DMS53 treated with DMSO at 0.1 percent for 48 hours (cell line): ENCODE data around the gene CPLANE1.
"Not testable (repeated sequence)": the region's sequence is repeated elsewhere in the genome, so short reads cannot be mapped to it uniquely, and the experiment has no call there.

Experiments
- DNase-seq: peaks from one replicate; lab custom pipeline; 2025; ENCODE audit not compliant: unreplicated experiment; lab: John Stamatoyannopoulos, UW

Gene CPLANE1

DNA sequence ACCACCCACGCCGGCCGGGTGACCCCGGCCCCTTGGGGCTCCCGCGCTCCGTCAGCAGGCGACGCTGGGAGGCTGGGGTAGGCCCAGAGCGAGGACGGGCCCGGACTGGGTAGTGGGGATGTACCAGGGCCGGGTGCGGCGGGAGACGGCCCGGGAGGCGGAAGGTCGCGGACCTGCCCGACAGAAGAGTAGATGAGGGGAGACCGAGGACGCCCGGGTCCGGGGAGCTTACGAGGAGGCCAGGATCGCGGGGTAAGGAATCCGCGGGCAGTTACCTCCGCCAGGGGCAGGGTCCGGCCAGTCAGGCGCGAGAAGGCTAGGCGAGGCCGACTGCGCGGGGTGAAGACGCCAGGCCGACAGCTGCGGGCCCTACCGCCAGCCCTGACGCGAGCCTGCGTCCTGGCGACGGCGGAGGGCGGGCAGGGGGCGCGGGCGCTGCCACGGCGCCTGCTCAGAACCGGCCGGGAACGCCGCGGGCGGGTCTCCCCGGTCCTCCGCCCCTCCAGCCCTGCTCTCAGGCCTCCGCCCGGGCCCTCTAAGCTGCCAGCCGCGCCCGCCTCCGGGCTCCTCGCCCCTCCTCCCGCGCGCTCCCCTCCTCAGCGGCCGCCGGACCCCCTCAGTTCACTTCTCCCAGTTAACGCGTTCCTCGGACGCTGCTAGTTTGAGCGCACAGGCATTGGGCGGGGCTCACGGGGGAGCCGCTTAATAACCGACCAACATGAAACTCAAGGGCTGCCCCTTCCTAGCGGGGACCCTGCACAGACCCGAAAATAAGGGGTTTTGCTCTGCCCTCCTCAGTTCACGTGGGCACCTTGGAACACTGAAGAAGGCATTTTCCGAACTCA, at the start of gene CPLANE1:
Gene CPLANE1 (minus strand): TSS at position 407 of the 845 bp plus-strand sequence. CDS start 1,678 bp downstream, outside the sequence.
- DNase-seq: peak; percentile 24

DNA sequence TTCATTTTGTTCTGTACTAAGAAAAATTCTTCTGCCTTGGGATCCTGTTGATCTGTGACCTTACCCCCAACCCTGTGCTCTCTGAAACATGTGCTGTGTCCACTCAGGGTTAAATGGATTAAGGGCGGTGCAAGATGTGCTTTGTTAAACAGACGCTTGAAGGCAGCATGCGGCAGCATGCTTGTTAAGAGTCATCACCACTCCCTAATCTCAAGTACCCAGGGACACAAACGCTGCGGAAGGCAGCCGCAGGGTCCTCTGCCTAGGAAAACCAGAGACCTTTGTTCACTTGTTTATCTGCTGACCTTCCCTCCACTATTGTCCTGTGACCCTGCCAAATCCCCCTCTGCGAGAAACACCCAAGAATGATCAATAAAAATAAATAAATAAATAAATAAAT, 47.1 kb upstream of the CPLANE1 start:
- DNase-seq: not testable (repeated sequence)

DNA sequence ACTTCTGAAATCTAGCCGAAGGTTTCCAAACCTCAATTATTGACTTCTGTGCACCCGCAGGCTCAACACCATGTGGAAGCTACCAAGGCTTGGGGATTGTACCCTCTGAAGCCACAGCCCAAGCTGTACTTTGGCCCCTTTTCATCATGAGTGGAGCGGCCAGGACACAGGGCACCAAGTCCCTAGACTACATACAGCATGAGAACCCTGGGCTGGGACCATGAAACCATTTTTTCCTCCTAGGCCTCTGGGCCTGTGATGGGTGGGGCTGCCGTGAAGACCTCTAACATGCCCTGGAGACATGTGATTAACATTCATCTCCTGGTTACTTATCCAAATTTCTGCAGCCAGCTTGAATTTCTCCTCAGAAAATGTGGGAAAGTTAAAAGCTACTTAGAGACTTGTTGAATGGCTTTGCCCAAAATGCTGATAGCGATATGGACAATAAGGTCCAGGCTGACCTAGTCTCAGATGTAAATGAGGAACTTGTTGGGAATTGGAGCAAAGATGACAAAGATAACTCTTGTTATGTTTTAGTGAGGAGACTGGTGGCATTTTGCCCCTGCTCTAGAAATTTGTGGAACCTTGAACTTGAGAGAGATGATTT, 34.1 kb upstream of the CPLANE1 start:
- no peak for DNase-seq

DNA sequence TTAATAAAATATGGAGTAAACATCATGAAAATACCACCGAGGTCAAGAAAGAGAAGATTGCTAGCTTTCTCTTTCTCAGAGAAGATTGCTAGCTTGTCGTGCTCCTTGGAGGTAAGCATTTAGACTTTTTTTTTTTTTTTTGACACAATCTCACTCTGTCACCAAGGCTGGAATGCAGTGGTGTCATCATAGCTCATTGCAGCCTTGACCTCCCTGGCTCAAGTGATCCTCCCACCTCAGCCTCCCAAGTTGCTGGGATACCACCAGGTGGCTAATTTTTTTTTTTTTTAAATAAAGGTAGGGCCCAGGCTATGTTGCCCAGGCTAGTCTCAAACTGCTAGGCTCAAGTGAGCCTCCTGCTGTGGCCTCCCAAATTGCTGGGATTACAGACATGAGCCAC, 26.3 kb upstream of the CPLANE1 start:
- no peak for DNase-seq

DNA sequence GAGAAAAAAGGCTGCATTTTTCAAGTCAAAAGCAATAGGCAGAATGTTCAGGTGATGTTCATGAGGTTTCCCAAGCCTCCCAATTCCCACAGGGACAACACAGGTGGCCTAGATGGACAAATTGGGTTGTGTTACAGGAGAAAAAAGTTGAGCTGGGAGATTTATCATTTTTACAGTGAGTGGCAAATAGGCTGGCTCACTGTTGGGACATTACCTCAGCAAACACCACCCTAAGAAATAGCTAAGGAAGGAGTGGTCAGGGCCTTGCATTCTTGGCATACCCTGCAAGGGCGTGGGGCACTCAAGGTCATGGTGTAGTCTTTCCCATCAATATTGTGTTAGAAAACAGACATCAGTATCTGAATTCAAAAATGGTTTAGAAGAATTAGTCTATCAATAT, 23.3 kb upstream of the CPLANE1 start:
- DNase-seq: no peak

DNA sequence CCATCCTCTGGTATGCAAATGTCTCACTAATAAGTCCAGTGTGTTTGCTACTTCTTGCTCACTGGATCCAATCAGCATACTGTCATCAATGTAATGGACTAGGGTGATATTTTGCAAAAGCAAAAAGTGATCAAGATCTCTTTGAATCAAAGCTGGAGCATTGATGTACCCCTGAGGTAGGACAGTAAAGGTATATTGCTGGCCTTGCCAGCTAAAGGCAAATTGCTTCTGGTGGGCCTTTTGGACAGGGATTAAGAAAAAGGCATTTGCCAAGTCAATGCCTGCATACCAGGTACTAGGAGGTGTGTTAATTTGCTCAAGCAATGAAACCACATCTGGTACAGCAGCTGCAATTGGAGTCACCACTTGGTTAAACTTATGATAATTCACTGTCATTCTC, 18.9 kb upstream of the CPLANE1 start:
- not testable (repeated sequence) for DNase-seq

DNA sequence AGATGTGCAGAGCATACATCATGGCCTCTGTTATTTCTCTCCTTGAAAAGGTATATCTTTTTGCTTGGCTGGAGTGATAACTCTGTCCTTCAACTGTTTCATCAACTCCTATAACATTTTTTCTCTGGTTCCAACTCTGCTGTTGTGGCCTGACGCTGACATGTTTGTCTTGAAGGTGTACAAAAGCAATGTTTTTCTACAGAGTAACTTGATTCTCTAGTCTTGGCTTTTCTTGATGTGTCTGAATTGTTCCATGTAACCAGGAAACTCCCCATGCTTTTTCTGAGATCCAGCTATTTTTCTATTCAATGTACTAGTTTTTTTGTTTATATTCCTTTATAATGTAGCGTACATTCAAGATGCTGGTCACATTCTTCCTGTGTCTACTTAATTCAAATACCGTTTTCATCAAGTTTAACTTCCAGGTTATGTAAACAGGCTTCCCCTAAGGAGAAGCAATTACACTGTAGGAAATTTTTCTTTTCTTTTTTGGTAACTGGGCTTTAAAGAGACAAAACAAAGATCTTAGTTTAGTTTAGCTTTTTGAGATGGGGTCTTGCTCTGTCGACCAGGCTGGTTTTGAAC, 6.7 kb upstream of the CPLANE1 start:
- no peak for DNase-seq

DNA sequence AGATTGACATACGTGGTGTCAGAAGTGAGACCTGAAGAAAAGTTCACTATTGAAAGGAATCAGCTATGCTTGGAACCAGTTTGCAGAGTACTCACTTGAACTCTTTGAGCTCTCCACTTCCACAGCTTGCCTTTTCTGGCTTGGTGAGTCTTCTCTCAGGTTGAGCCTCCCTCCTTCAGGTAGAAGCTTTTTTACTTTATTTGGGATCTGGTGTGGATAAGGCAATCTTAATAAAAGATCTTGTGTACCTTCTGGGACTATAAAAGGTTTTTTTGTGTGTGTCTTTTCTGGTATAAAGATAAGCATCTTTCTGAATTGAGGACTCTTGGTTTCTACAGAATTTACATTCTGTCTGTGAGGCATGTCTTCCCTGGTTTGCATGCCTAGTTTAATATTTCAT, 5.4 kb upstream of the CPLANE1 start:
- DNase-seq: no peak

DNA sequence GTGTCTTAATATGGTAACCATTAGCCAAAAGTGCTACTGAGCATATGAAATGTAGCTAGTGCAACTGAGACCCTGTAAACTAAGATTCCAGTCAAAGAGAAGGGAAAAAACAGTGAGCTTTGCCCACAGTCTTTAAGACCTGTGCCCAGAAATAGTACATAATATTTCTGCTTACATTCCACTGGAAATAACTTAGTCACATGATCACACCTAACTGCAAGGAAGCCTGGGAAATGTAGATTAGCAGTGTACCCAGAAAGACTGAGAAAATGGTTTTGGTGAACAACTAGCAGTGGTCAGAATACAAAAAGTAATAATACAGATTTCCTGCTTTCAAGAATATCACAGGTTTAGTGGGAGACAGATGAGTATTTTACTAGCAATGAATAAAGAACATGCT, 2.5 kb upstream of the CPLANE1 start:
- DNase-seq: no peak

DNA sequence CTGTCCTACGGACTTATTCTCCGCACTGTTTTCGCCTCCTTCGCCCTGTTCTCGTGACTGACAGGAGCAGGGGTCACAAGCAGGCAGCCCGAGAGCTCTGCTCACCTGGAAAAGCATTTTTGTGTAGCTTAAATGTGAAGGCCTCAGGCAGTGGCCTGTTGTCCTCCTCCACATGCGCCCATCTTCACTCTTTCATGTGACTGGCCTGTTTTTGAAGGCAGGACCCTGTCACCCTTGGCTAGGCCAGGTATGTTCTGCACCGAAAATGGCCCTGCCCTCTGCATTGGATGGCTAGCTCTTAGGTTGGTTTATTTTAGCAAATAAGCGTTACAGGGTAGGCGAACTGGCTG, 614 bp upstream of the CPLANE1 start:
- DNase-seq: no peak

DNA sequence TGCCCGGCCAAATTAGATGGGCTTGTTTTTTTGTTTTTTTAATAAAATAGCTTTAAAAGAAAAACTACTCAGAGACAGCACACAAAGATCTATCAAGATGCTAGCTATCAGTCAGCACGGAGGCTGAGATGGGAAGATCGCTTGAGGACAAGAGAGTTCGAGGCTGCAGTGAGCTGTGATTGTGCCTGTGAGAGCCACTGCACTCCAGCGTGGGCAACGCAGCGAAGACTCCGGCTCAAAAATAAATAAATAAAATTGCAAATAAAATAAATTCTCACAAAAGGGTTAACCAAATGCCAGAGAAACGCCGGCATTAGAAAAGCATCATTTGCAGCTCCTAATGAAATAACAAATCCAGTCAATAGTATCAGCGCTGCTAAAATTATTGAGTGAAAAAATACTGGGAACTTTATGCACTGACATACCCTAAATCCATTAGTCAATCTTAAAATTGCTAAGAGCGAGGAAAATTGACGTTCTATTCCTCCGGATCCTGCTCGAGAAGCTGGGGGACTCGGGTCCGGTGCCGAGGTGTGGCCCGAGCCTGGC, 681 bp downstream of the CPLANE1 start:
- no peak for DNase-seq

DNA sequence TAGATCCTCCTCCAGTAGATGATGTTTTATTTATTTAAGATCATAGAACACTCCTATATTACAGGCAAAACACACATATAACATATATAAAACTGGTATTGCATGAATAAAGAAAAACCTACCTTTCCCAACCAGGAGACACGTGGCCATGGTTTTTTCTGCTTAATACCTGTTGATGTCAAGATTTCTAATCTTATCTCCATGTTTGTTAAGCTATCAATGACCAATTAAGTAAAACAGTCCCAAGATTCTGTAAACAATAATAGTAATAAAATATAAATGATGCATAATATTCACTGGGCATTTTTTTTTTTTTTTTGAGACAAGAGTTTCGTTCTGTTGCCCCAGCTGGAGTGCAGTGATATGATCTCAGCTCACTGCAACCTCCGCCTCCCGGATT, 1.7 kb downstream of the CPLANE1 start:
- no peak for DNase-seq

DNA sequence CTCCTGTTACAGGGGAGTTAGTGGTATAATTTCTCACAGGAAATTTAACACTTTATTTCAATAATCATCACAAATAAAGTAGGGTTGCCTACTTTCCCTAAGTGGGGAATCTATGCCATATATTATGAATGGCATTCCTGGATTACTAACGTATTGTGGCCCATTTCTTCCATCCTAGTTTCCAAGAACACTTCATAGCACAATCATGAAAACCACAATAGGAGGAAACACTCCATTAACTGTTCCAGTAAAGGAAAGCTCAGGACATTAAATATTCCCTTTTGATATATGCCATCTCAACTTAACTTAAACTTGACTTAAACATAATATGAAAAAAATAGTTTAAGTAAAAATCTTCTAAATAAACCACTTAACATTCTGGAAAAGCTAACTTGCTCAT, 2.1 kb downstream of the CPLANE1 start:
- no peak for DNase-seq

DNA sequence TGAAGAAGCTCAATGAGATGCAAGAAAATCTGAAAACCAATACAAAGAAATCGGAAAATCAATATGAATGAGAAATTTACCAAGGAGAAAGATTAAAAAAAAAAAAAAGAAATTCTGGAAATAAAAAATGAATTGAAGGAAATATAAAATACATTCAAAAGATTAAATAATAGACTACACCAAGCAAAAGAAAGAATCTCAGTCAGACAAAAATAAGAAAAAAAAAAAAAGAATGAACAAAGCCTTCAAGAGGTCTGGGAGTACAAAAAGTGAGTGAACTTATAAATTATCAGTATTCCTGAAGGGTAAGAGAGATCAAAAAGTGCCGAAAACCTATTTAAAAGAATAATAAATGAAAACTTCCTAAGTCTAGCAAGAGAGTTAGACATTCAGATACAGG, 14.9 kb downstream of the CPLANE1 start:
- DNase-seq: no peak

DNA sequence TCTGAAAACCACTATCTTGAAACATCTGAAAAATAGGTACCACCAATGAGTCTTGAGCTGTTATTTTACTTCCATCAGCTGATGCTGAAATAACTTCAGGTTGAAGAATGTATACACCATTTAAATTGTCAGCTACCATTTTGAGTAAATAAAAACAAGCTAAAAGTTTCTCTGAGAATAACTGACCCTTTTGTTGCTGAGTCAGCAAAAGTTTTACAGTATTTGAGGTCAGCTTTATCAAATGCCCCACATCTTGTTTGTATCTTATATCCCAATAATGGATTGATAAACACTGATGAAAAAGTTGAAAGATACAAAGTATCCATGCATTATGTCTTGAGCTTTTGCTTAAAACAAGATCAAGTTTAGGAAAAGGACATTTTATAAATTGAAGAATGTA, 22.8 kb downstream of the CPLANE1 start:
- no peak for DNase-seq

DNA sequence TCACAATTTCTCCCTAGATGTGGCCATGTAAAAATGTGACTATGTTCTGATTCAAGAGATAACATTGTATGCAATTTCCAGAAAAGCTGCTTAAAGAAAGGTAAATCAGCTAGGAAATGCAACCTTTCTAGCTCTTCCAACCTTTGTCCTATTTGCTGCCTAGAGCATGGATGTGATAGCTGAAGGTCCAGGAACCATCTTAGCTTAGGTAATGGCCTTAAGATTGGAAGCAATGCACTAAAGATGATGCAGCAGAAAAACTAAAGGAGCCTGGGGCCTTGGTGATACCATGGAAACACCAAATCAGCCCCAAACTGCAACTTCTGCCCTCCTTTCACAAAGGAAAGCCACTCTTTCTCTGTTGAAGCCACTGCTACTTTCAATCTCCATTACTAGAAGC, 27.0 kb downstream of the CPLANE1 start:
- no peak for DNase-seq

DNA sequence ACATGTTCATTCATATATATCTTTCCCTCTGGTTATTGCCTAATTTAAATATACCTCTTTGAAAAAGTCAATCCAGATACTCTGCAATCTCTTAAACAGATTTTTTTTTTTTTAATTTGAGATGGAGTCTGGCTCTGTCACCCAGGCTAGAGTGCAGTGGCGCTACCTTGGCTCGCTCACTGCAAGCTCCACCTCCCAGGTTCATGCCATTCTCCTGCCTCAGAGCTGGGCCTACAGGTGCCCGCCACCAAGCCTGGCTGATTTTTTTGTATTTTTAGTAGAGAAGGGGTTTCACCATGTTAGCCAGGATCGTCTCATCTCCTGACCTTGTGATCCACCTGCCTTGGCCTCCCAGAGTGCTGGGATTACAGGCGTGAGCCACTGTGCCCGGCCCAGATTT, 28.8 kb downstream of the CPLANE1 start:
- not testable (repeated sequence) for DNase-seq

DNA sequence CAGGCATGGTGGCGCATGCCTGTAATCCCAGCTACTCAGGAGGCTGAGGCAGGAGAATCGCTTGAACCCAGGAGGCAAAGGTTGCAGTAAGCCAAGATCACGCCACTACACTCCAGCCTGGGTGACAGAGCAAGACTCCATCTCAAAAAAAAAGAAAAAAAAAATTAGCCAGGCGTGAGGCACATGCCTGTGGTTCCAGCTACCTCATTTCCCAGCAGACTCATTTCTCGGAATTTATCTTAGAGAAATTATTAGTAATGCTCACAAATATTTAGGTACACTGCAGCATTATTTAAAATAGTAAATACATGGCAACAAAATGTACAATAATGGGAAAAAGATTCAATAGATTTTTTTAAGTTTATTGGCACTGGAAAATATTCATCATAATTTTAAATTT, 29.8 kb downstream of the CPLANE1 start:
- DNase-seq: not testable (repeated sequence)

DNA sequence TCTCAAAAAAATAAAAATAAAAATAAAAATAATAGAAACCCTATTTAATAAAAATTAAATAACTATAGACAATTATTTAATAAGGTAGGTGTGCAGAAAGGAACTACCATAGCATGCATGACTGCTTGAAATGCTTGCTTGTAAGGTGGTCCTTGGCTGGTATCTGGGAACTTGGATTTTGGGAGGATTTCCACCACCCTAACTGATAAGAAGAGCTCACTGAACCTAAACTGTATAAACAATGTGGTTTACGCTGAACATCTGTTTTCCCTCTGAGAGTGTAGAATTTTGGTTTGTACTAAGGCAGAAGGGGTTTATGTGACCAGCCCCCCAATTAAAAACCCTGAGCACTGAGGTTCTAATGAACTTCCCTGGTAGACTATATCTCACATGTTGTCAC, 31.2 kb downstream of the CPLANE1 start:
- DNase-seq: no peak

DNA sequence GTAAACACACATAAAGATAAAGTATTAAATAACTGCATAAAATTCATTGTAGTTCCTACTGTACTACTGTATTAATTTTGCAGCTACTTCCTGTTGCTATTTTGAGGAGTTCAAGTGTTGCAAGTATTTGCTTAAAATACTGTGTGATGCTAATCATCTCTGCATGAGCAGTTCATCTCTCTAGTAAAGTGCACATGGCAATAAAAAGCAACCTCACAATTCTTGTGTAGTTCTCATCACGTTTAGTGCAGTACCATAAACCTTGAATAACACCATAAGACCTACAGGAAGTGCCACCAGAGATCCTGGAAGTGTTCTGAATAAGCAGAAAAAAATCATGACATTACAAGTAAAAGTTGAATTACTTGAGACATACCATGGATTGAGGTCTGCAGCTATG, 34.6 kb downstream of the CPLANE1 start:
- peak; percentile 19 for DNase-seq

DNA sequence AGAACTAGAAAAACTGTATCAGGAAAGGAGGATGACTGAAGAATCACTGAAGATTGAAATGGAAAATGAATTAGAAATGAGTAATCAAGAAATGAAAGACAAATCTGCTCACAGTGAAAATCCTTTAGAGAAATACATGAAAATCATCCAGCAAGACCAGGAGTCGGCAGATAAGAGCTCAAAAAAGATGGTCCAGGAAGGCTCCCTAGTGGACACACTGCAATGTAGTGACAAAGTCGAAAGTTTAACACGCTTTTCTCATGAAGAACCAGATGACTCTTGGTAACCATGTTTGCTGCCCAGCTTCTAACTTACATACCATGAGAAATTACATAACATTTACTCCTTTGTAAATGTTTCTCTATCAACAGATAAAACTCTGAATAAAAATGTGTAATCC, 37.1 kb downstream of the CPLANE1 start:
- no peak for DNase-seq

DNA sequence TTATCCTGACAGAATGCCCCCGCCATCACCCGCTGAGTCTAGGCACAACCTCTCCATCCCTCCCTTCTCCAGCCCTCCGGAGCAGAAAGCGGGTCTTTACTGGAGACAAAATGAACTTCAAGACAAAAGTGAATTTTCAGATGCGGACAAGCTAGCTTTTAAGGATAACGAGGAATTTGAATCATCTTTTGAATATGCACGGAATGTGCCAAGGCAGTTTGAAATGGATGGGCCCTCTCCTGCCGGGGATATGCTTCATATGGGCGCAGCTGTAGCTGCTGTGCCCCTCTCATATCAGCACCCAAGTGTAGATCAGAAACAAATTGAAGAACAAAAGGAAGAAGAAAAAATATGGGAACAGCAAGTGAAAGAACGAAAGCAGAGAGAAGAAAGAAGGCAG, 37.5 kb downstream of the CPLANE1 start:
- no peak for DNase-seq
